Measurements from ENCODE around the gene SLC35F4. TPM values are rescaled to one million over a fixed set of nuclear protein-coding genes. Genes with fewer than 3 reads are reported as not detected.

SLC35F4 gene
- total RNA-seq, 4 donors from 2014 or later: 0.88 to 2.3 TPM; not detected in 2

DNA sequence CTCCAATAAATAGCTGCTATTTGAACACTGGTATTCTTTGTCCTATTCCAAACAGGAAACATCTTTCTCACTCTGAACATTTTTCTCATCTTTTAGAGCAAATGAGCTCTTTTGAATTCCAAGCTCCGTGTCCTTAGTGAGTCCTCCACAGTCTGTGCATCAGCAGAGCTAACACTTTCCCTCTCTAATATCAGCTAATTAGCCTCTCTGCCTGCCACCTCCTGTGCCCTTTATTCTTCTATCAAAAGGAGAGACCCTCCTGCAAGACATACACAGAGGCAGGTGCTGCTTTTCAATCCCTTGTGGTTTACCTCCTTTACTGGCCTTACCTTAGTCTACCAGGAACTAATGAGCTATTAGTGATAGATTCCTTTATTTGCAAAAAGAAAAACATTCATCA is 178.5 kb downstream of the SLC35F4 start:
- intact Hi-C loops (cut with DNase I; ENCODE audit: low total_unique reads): no loop called here
- DNase-seq: no peak
- TF ChIP-seq POLR2A (IDR thresholded peaks at IDR 0.05): no peak
- TF ChIP-seq, protein P1, sequence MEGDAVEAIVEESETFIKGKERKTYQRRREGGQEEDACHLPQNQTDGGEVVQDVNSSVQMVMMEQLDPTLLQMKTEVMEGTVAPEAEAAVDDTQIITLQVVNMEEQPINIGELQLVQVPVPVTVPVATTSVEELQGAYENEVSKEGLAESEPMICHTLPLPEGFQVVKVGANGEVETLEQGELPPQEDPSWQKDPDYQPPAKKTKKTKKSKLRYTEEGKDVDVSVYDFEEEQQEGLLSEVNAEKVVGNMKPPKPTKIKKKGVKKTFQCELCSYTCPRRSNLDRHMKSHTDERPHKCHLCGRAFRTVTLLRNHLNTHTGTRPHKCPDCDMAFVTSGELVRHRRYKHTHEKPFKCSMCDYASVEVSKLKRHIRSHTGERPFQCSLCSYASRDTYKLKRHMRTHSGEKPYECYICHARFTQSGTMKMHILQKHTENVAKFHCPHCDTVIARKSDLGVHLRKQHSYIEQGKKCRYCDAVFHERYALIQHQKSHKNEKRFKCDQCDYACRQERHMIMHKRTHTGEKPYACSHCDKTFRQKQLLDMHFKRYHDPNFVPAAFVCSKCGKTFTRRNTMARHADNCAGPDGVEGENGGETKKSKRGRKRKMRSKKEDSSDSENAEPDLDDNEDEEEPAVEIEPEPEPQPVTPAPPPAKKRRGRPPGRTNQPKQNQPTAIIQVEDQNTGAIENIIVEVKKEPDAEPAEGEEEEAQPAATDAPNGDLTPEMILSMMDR (IDR thresholded peaks at IDR 0.05): no peak

DNA sequence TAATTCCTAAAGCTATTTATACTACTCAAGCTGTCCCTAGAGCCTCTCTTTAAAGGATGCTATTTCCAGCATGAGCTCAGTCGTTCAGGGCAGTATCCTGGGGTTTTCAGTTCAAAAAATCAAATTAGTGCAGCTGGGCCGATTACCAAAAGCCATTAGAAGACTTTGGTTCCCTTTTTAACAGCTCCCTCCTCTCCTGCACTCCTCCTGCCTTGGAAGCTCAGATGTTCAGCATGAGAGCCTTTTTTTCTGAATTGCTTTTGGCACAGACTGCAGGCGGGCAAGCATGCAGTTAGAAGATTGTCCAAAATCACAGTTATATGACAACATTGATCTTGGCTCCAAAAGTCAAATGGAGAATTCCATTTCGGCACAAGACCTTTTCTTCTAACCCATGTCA is 179.6 kb downstream of the SLC35F4 start:
- Histone ChIP-seq H3K36me3 (no peaks in the 10 kb centered on the region), H3K4me3 (no peak overlapping the region), H3K9me3 (no peaks in the 10 kb centered on the region), H3K27me3 (no peaks in the 10 kb centered on the region), H3K4me1 (no peaks in the 10 kb centered on the region), H3K27ac (no peak overlapping the region)
- intact Hi-C loops (cut with DNase I; ENCODE audit: low total_unique reads): no loop called here
- TF ChIP-seq, protein P1 (IDR thresholded peaks at IDR 0.05): no peak
- no peak for TF ChIP-seq POLR2A (IDR thresholded peaks at IDR 0.05)
- DNase-seq: no peak

More for the DNA sequence above, 178.5 kb downstream of the SLC35F4 start:
- Histone ChIP-seq H3K27me3 (no peaks in the 10 kb centered on the region), H3K4me1 (no peaks in the 10 kb centered on the region), H3K9me3 (no peaks in the 10 kb centered on the region), H3K27ac (no peak overlapping the region), H3K36me3 (no peaks in the 10 kb centered on the region), H3K4me3 (no peak overlapping the region)

DNA sequence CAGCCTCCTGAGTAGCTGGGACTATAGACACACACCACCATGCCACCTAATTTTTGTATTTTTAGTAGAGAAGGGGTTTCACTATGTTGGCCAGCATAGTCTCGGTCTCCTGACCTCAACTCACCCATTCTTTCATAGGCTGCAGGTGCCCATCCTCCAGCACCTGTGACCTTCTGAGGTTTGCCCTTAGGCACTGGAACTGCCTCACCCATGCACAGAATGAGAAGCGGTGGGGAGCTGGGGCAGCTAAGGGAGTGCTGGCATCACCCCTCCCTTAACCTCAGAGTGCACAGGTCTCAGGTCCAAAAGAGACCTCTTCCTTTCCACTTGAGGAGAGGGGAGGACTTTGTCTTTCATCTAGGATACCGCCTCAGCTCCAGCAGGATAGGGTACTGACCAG is 194.9 kb downstream of the SLC35F4 start:
- intact Hi-C loops (cut with DNase I; ENCODE audit: low total_unique reads): no loop called here
- TF ChIP-seq POLR2A (IDR thresholded peaks at IDR 0.05): no peak
- TF ChIP-seq, protein P1 (IDR thresholded peaks at IDR 0.05): no peak
- Histone ChIP-seq H3K27me3 (no peaks in the 10 kb centered on the region), H3K4me3 (no peak overlapping the region), H3K36me3 (no peaks in the 10 kb centered on the region), H3K4me1 (no peaks in the 10 kb centered on the region), H3K9me3 (no peaks in the 10 kb centered on the region), H3K27ac (no peak overlapping the region)
- no peak for DNase-seq

DNA sequence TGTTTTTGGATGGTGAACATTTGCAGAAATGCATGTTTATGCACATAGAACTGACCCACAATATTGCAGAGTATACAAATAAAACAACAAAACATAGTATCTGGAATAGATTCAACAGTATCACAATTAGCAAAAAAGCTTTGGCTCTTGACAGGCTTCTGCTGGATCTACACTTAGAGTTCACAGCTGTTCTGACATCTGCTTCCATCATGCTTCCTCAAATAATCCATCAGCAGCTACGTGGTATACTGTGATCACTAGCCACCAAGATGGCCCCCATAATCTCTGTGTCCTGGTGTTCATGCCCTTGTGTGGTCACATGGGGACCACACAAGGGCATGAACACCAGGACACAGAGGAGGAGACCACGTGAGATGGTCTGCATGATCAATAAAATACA is 205.7 kb downstream of the SLC35F4 start:
- H3K9me3 ChIP-seq: no peaks in the 10 kb centered on the region
- H3K36me3 ChIP-seq: no peaks in the 10 kb centered on the region
- H3K4me1 ChIP-seq: no peaks in the 10 kb centered on the region
- H3K4me3 ChIP-seq: no peak overlapping the region
- TF ChIP-seq POLR2A (IDR thresholded peaks at IDR 0.05): no peak
- TF ChIP-seq, protein P1 (IDR thresholded peaks at IDR 0.05): no peak
- no peaks in the 10 kb centered on the region for H3K27me3 ChIP-seq
- DNase-seq: no peak
- intact Hi-C loops (cut with DNase I; ENCODE audit: low total_unique reads): no loop called here
- no peak overlapping the region for H3K27ac ChIP-seq

DNA sequence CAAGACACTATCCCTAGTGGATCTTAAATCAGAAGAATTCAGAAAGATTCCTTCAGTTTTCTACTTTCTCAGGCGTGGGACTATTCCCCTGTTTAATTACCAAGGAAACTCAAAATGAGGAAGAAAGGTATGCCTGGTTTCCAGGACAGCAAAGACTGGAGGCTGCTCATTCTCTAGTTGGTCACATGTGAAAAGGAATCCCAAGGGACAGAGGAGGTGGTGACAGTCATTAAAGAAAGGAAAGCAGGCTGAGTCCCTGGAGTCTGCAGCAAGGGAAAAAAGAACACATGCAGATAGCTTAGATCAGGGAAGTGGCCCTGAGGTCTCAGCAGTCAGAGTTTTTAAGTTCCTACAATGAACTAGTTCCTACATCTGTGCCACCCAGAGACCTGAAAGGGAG is 206.8 kb downstream of the SLC35F4 start:
- intact Hi-C loops (cut with DNase I; ENCODE audit: low total_unique reads): no loop called here
- Histone ChIP-seq H3K27ac (no peak overlapping the region), H3K27me3 (no peaks in the 10 kb centered on the region), H3K4me3 (no peak overlapping the region), H3K36me3 (no peaks in the 10 kb centered on the region), H3K4me1 (no peaks in the 10 kb centered on the region), H3K9me3 (no peaks in the 10 kb centered on the region)
- TF ChIP-seq POLR2A (IDR thresholded peaks at IDR 0.05): no peak
- TF ChIP-seq, protein P1 (IDR thresholded peaks at IDR 0.05): no peak
- no peak for DNase-seq
